KOPT-K1 (cell line): ENCODE results near the gene GAL3ST2.
"Not testable (repeated sequence)": the region's sequence is repeated elsewhere in the genome, so short reads cannot be mapped to it uniquely, and the experiment has no call there.

Experiments
- H3K27ac ChIP-seq: fragments of 200-600 bp; sonication (generic); 2 replicates; pipeline ENCODE4 v1.5.1; 2016; ENCODE audit warnings: antibody characterized with exemption, mild to moderate bottlenecking, low read depth, low read length; ENCODE audit not compliant: poor library complexity, severe bottlenecking
- H3K36me3 ChIP-seq: fragments of 200-600 bp; sonication (generic); 2 replicates; pipeline ENCODE4 v1.5.1; 2017; ENCODE audit warnings: antibody characterized with exemption, mild to moderate bottlenecking, low read length, moderate library complexity; ENCODE audit not compliant: insufficient read depth
- H3K9me3 ChIP-seq: fragments of 200-600 bp; sonication (generic); 2 replicates; pipeline ENCODE4 v1.5.1; 2017; ENCODE audit warnings: antibody characterized with exemption, low read length, mild to moderate bottlenecking; ENCODE audit not compliant: insufficient read depth, poor library complexity, severe bottlenecking

Gene GAL3ST2

GRCh38 chr2:241742320-241742939, 34.2 kb upstream of the GAL3ST2 start:
- Histone ChIP-seq H3K9me3 (no peaks in the 10 kb centered on the region), H3K36me3 (peaks cover 64% of the 10 kb centered on the region), H3K27ac (no peak overlapping the region)

- H3K9me3 ChIP-seq, H3K27ac ChIP-seq: not testable (repeated sequence)
- H3K36me3 ChIP-seq, result peaks cover 67% of the 10 kb centered on the region
Observed at GRCh38 chr2:241743008-241743407, 33.6 kb upstream of the GAL3ST2 start.

GRCh38 chr2:241743620-241744019, 33.0 kb upstream of the GAL3ST2 start:
- Histone ChIP-seq H3K27ac (no peak overlapping the region), H3K36me3 (peaks cover 67% of the 10 kb centered on the region), H3K9me3 (no peaks in the 10 kb centered on the region)

- peaks cover 70% of the 10 kb centered on the region for H3K36me3 ChIP-seq
Observed at GRCh38 chr2:241744028-241744754, 32.4 kb upstream of the GAL3ST2 start.

GRCh38 chr2:241745276-241745675, 31.3 kb upstream of the GAL3ST2 start:
- Histone ChIP-seq H3K9me3 (no peaks in the 10 kb centered on the region), H3K27ac (no peak overlapping the region), H3K36me3 (peaks cover 80% of the 10 kb centered on the region)

More at GRCh38 chr2:241744028-241744754, 32.4 kb upstream of the GAL3ST2 start:
- no peak overlapping the region for H3K27ac ChIP-seq
- H3K9me3 ChIP-seq, result no peaks in the 10 kb centered on the region

- Histone ChIP-seq H3K36me3 (peaks cover 88% of the 10 kb centered on the region), H3K27ac (no peak overlapping the region), H3K9me3 (no peaks in the 10 kb centered on the region)
Observed at GRCh38 chr2:241746084-241746483, 30.5 kb upstream of the GAL3ST2 start.

- Histone ChIP-seq H3K27ac (no peak overlapping the region), H3K9me3 (no peaks in the 10 kb centered on the region), H3K36me3 (peaks cover 98% of the 10 kb centered on the region)
Observed at GRCh38 chr2:241748468-241749256, 28.0 kb upstream of the GAL3ST2 start.

GRCh38 chr2:241750076-241750840, 26.4 kb upstream of the GAL3ST2 start:
- Histone ChIP-seq H3K27ac (no peak overlapping the region), H3K36me3 (peaks cover 98% of the 10 kb centered on the region), H3K9me3 (no peaks in the 10 kb centered on the region)

GRCh38 chr2:241751152-241751551, 25.5 kb upstream of the GAL3ST2 start:
- Histone ChIP-seq H3K9me3 (no peaks in the 10 kb centered on the region), H3K36me3 (peaks cover 98% of the 10 kb centered on the region), H3K27ac (no peak overlapping the region)

- H3K9me3 ChIP-seq, result no peaks in the 10 kb centered on the region
- no peak overlapping the region for H3K27ac ChIP-seq
- peaks cover 99% of the 10 kb centered on the region for H3K36me3 ChIP-seq
Observed at GRCh38 chr2:241751776-241752175, 24.8 kb upstream of the GAL3ST2 start.

- H3K36me3 ChIP-seq, result peaks cover 99% of the 10 kb centered on the region
- H3K27ac ChIP-seq, result no peak overlapping the region
- no peaks in the 10 kb centered on the region for H3K9me3 ChIP-seq
Observed at GRCh38 chr2:241752253-241752652, 24.4 kb upstream of the GAL3ST2 start.

GRCh38 chr2:241752689-241753276, 23.8 kb upstream of the GAL3ST2 start:
- Histone ChIP-seq H3K27ac (no peak overlapping the region), H3K9me3 (no peaks in the 10 kb centered on the region), H3K36me3 (peaks cover 99% of the 10 kb centered on the region)

- H3K36me3 ChIP-seq, result peaks cover 99% of the 10 kb centered on the region
- H3K9me3 ChIP-seq, result no peaks in the 10 kb centered on the region
- H3K27ac ChIP-seq, result no peak overlapping the region
Observed at GRCh38 chr2:241753493-241753892, 23.1 kb upstream of the GAL3ST2 start.

GRCh38 chr2:241754042-241754441, 22.6 kb upstream of the GAL3ST2 start:
- Histone ChIP-seq H3K9me3 (no peaks in the 10 kb centered on the region), H3K36me3 (peaks cover 98% of the 10 kb centered on the region), H3K27ac (no peak overlapping the region)
